OCI-LY1 (cell line): Measurements from ENCODE around the gene PDGFD.

Source experiments
- H2AFZ ChIP-seq: fragments of 200-600 bp; sonication (generic), shearing (Covaris generic); 2 replicates; pipeline ENCODE4 v1.6.0; 2014; ENCODE audit warnings: antibody characterized with exemption, mild to moderate bottlenecking, low read length
- H3F3A ChIP-seq: fragments of 200-600 bp; sonication (generic), shearing (Covaris generic); 2 replicates; pipeline ENCODE4 v1.6.0; 2014; ENCODE audit warnings: mild to moderate bottlenecking, antibody characterized with exemption, low read length, moderate library complexity; ENCODE audit not compliant: insufficient read depth
- H3K27ac ChIP-seq: fragments of 200-600 bp; sonication (generic); 2 replicates; pipeline ENCODE4 v1.5.1; 2014; ENCODE audit warnings: low read length, mixed run types, mild to moderate bottlenecking, low read depth; ENCODE audit not compliant: poor library complexity, severe bottlenecking
- H3K27me3 ChIP-seq: fragments of 200-600 bp; sonication (generic); 2 replicates; pipeline ENCODE4 v1.6.0; 2014; ENCODE audit warnings: antibody characterized with exemption, mild to moderate bottlenecking, low read length, moderate library complexity; ENCODE audit not compliant: insufficient read depth
- H3K36me3 ChIP-seq: fragments of 200-600 bp; sonication (generic); 2 replicates; pipeline ENCODE4 v1.6.1; 2014; ENCODE audit warnings: mild to moderate bottlenecking, antibody characterized with exemption, low read length, moderate library complexity, mixed read lengths; ENCODE audit not compliant: insufficient read depth
- H3K4me1 ChIP-seq: fragments of 200-600 bp; sonication (generic); 2 replicates; pipeline ENCODE4 v1.5.1; 2014; ENCODE audit warnings: mild to moderate bottlenecking, low read length, moderate library complexity; ENCODE audit not compliant: insufficient read depth, severe bottlenecking
- H3K4me2 ChIP-seq: fragments of 200-600 bp; sonication (generic), shearing (Covaris generic); 2 replicates; pipeline ENCODE4 v1.6.1; 2014; ENCODE audit warnings: low read length
- H3K4me3 ChIP-seq: fragments of 200-600 bp; sonication (generic); 2 replicates; pipeline ENCODE4 v1.5.1; 2014; ENCODE audit warnings: low read length, low read depth, mild to moderate bottlenecking, mixed read lengths; ENCODE audit not compliant: poor library complexity, severe bottlenecking
- H3K79me2 ChIP-seq: fragments of 200-600 bp; shearing (Covaris generic); 2 replicates; pipeline ENCODE4 v1.6.1; 2016; ENCODE audit warnings: mixed run types, low read length, mixed read lengths; ENCODE audit not compliant: insufficient read depth
- H3K9ac ChIP-seq: fragments of 200-600 bp; sonication (generic), shearing (Covaris generic); 2 replicates; pipeline ENCODE4 v1.6.1; 2014; ENCODE audit warnings: mild to moderate bottlenecking, low read length, mixed read lengths
- H3K9me2 ChIP-seq: fragments of 200-600 bp; sonication (generic), shearing (Covaris generic); 2 replicates; pipeline ENCODE4 v1.6.1; 2014; ENCODE audit warnings: low read depth, mild to moderate bottlenecking, low read length, mixed read lengths
- H3K9me3 ChIP-seq: fragments of 200-600 bp; shearing (Covaris generic); 2 replicates; pipeline ENCODE4 v1.6.1; 2014; ENCODE audit warnings: low read length, mixed read lengths
- H4K20me1 ChIP-seq: fragments of 200-600 bp; sonication (generic), shearing (Covaris generic); 2 replicates; pipeline ENCODE4 v1.6.0; 2016; ENCODE audit warnings: mild to moderate bottlenecking, low read length; ENCODE audit not compliant: insufficient read depth
- EZH2 ChIP-seq: fragments of 200-600 bp; sonication (generic), shearing (Covaris generic); IDR thresholded peaks from 2 replicates; pipeline ENCODE4 v1.8.0; 2017; ENCODE audit warnings: borderline replicate concordance, mixed run types, mild to moderate bottlenecking, antibody characterized with exemption, low read length, moderate library complexity, mixed read lengths
- TF ChIP-seq, protein P1 (sequence below): fragments of 200-600 bp; sonication (generic), shearing (Covaris generic); IDR thresholded peaks from 2 replicates; pipeline ENCODE4 v1.5.1; 2017; ENCODE audit warnings: mild to moderate bottlenecking, antibody characterized with exemption, low read length, moderate library complexity, mixed read lengths

PDGFD gene

GRCh38 chr11:103871923-103872551 lies 291.9 kb downstream of the PDGFD start:
- no peak overlapping the region for H3K4me2 ChIP-seq

DNA sequence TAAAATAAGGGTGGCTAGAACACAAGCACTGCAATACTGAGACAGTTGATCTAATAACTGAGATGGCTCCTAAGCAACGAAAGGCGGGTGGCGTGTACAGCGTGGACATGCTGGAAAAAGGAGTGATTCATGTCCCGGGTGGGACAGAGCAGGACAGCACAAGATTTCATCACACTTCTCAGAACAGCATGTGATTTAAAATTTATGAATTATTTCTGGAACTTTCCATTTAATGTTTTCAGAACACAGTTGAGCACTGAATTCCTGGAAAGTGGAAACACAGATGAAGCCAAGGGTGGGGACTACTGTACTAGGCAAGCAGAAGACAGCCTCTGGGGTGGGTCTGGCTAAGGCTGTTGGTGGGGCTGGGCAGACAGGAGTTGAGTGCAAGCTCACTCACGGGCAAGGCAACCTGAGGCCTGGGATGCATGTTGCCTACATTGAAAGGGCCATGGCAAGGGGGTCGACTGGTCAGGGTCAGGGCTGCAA lies 293.1 kb downstream of the PDGFD start:
- Histone ChIP-seq H3K4me1 (peaks cover 6% of the 10 kb centered on the region), H3K9me3 (no peaks in the 10 kb centered on the region), H3K4me2 (no peak overlapping the region), H4K20me1 (no peaks in the 10 kb centered on the region), H3K27me3 (no peaks in the 10 kb centered on the region), H3K79me2 (no peaks in the 10 kb centered on the region), H3K36me3 (no peaks in the 10 kb centered on the region), H2AFZ (no peak overlapping the region), H3K9me2 (no peaks in the 10 kb centered on the region), H3K27ac (no peak overlapping the region), H3F3A (no peaks in the 10 kb centered on the region), H3K4me3 (no peak overlapping the region), H3K9ac (no peak overlapping the region)
- TF ChIP-seq, protein P1, sequence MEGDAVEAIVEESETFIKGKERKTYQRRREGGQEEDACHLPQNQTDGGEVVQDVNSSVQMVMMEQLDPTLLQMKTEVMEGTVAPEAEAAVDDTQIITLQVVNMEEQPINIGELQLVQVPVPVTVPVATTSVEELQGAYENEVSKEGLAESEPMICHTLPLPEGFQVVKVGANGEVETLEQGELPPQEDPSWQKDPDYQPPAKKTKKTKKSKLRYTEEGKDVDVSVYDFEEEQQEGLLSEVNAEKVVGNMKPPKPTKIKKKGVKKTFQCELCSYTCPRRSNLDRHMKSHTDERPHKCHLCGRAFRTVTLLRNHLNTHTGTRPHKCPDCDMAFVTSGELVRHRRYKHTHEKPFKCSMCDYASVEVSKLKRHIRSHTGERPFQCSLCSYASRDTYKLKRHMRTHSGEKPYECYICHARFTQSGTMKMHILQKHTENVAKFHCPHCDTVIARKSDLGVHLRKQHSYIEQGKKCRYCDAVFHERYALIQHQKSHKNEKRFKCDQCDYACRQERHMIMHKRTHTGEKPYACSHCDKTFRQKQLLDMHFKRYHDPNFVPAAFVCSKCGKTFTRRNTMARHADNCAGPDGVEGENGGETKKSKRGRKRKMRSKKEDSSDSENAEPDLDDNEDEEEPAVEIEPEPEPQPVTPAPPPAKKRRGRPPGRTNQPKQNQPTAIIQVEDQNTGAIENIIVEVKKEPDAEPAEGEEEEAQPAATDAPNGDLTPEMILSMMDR = no peak
- no peak for TF ChIP-seq EZH2

More at GRCh38 chr11:103871923-103872551, 291.9 kb downstream of the PDGFD start:
- no peak overlapping the region for H2AFZ ChIP-seq
- no peaks in the 10 kb centered on the region for H4K20me1 ChIP-seq
- H3K4me3 ChIP-seq = no peak overlapping the region
- H3K27me3 ChIP-seq = no peaks in the 10 kb centered on the region
- no peak overlapping the region for H3K9ac ChIP-seq
- no peak for TF ChIP-seq EZH2
- TF ChIP-seq, protein P1 = no peak
- H3K9me2 ChIP-seq = no peaks in the 10 kb centered on the region
- peaks cover 14% of the 10 kb centered on the region for H3K4me1 ChIP-seq
- H3K36me3 ChIP-seq = no peaks in the 10 kb centered on the region
- no peaks in the 10 kb centered on the region for H3K9me3 ChIP-seq
- no peaks in the 10 kb centered on the region for H3K79me2 ChIP-seq
- H3K27ac ChIP-seq = no peak overlapping the region
- H3F3A ChIP-seq = no peaks in the 10 kb centered on the region

GRCh38 chr11:103867481-103867880 lies 296.5 kb downstream of the PDGFD start:
- H3K27me3 ChIP-seq = no peaks in the 10 kb centered on the region
- H3K4me2 ChIP-seq = no peak overlapping the region
- H3K4me1 ChIP-seq = peaks cover 6% of the 10 kb centered on the region
- no peak for TF ChIP-seq EZH2
- TF ChIP-seq, protein P1 = no peak
- H3K79me2 ChIP-seq = no peaks in the 10 kb centered on the region
- no peaks in the 10 kb centered on the region for H3F3A ChIP-seq
- H3K9me2 ChIP-seq = no peaks in the 10 kb centered on the region
- H3K9me3 ChIP-seq = no peaks in the 10 kb centered on the region
- no peak overlapping the region for H3K9ac ChIP-seq
- H3K27ac ChIP-seq = no peak overlapping the region
- no peaks in the 10 kb centered on the region for H4K20me1 ChIP-seq
- no peaks in the 10 kb centered on the region for H3K36me3 ChIP-seq
- no peak overlapping the region for H3K4me3 ChIP-seq
- H2AFZ ChIP-seq = no peak overlapping the region
